GM12874 (cell line): ENCODE results near the gene FGG.
A peak's percentile ranks its signal among the peaks of the same experiment; 100 is the strongest.

Experiments
- TF ChIP-seq, protein P1 (sequence below): IDR thresholded peaks from 2 replicates; pipeline ENCODE4 v1.5.1; 2011; ENCODE audit warnings: low read depth, mild to moderate bottlenecking, control low read depth, low read length, moderate library complexity; ENCODE audit not compliant: insufficient read depth

Gene FGG

DNA sequence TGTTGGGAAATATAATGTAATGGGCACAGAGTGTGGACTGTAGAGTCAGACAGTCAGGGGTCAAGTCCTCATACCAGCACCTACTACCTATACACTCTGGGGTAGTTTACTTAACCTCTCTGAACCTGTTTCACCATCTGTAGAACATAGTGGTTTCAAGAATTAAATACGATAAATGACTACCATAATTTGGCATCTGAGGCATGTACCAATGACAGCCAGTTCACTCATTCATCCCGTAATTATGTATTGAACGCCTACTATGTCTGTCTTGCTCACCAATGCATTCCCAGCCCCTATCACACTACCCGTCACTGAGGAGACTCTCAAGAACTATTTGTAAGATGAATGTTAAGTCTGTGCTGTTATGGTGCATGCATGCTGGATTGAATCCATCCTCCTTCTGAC is 51.6 kb downstream of the FGG start:
- TF ChIP-seq, protein P1, sequence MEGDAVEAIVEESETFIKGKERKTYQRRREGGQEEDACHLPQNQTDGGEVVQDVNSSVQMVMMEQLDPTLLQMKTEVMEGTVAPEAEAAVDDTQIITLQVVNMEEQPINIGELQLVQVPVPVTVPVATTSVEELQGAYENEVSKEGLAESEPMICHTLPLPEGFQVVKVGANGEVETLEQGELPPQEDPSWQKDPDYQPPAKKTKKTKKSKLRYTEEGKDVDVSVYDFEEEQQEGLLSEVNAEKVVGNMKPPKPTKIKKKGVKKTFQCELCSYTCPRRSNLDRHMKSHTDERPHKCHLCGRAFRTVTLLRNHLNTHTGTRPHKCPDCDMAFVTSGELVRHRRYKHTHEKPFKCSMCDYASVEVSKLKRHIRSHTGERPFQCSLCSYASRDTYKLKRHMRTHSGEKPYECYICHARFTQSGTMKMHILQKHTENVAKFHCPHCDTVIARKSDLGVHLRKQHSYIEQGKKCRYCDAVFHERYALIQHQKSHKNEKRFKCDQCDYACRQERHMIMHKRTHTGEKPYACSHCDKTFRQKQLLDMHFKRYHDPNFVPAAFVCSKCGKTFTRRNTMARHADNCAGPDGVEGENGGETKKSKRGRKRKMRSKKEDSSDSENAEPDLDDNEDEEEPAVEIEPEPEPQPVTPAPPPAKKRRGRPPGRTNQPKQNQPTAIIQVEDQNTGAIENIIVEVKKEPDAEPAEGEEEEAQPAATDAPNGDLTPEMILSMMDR = no peak

DNA sequence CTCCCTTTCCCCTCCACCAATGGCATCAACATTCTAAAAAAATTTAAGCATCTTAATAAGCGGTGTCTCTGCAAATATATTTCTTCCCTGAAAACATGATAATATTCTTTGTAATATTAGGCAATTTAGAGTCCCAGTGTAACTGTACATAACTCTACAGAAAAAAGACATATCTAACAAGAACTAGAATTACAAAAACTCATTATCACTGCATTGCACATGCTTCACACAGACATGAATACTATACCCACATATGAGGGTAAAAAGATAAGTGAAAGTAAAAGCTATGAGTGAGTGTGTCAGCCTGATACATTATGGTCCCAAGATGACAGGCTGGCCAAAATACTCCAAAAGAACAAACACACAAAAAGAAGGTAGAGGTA is 52.0 kb downstream of the FGG start:
- TF ChIP-seq, protein P1 = no peak

DNA sequence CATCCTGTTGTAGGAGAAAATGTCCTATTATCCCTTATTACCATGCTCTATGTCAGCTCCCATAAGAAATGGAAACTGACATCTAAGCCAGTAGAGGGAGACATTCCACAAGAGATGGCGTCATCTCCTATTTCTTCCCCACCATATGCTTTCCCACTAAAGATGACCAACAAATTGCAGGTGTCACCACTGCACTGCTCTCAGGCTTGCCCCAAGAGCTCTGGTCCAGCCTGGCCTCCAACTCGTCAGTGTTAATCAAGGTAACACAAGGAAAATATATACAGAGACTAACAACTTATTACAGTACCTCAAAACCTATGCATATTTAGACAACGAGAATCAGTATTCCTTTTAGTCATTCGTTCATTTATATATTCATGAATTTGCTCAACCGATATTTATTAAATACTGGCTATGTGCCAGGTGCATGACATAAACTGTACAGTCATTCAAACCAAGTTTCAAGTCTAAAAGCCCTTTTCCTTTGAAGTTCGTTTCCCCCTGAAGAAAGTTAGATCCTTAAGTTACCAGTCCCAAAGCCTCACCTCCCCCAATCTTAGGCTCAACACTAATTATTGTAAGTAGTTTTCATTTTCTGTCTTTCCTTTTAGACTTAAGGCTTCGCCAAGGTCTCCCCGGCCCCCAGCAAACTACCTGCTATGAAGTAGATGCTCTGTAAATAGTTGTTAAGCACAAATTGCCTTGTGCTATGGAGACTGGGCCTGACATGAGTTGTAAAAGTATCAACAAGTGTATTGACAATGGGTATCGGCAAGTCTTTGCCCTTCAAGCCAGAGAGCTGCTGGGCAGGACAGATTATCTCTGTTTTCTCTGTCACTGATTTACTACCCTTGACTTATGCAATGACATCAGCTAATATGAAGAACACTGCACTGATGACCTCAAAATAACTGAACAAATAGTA is 52.7 kb downstream of the FGG start:
- TF ChIP-seq, protein P1 = peak; percentile 47

DNA sequence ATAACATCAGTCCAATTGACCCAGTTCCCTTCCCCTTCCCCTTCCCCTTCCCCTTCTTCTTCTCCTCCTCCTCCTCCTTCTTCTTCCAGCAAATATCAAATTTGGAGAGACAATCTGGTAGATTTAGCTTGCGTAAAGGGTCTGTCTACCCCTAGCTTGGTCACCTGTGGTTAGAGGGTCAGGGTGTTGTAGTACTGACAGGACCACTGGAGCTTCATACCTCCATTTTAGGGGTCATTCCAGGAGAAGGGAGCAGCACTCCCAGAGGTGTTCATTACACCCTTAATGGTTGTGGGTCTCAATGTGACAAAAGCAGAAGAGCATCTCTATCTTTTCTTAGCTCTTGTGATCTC is 53.3 kb downstream of the FGG start:
- TF ChIP-seq, protein P1 = no peak
